Left lung (tissue), 10 donors: ENCODE data around the gene C2CD4C. TPM values are rescaled to one million over a fixed set of nuclear protein-coding genes. Genes with fewer than 3 reads are reported as not detected.
"Not testable (repeated sequence)": the region's sequence is repeated elsewhere in the genome, so short reads cannot be mapped to it uniquely, and the experiment has no call there.

Source experiments
- ATAC-seq: fragments of 200-7000 bp; cut with Tn5 transposase; one replicate; pipeline ENCODE4 v1.9.1; 2020; ENCODE audit warnings: moderate library complexity
- DNase-seq, 4 donors: peaks; one replicate each; pipeline ENCODE4 v3.0.0-alpha.2; 2013 to 2020
- H3K27ac ChIP-seq, 2 donors: fragments of 200-600 bp; sonication (generic) in 1 of 2; one replicate each; pipeline versions ENCODE4 v1.5.0 to v1.8.0; 2020 to 2021
- H3K27me3 ChIP-seq, 2 donors: fragments of 200-600 bp; sonication (generic) in 1 of 2; one replicate each; pipeline versions ENCODE4 v1.5.0 to v1.8.0; 2020 to 2021
- H3K36me3 ChIP-seq, 2 donors: fragments of 200-600 bp; sonication (generic) in 1 of 2; one replicate each; pipeline versions ENCODE4 v1.5.0 to v1.8.0; 2020 to 2021
- H3K4me1 ChIP-seq, 2 donors: fragments of 200-600 bp; one replicate each; pipeline ENCODE4 v1.8.0; 2021
- H3K4me3 ChIP-seq, 2 donors: fragments of 200-600 bp; sonication (generic) in 1 of 2; one replicate each; pipeline versions ENCODE4 v1.5.0 to v1.8.0; 2020 to 2021; ENCODE audit warnings: mild to moderate bottlenecking in 1 of 2
- H3K9me3 ChIP-seq, 2 donors: fragments of 200-600 bp; sonication (generic) in 1 of 2; one replicate each; pipeline versions ENCODE4 v1.5.0 to v1.8.0; 2020 to 2021
- CTCF ChIP-seq, 2 donors: fragments of 200-600 bp; sonication (generic) in 1 of 2; IDR thresholded peaks; one replicate each; pipeline versions ENCODE4 v1.5.0 to v1.8.0; 2021; ENCODE audit warnings: antibody characterized with exemption in 2 of 2
- intact Hi-C, 2 donors: fragments of 100-400 bp; cut with DNase I; formaldehyde crosslinking; loops; one replicate each; pipeline versions ENCODE4 v1.11.2 to v1.14.2; 2022
- polyA plus RNA-seq, 6 donors: library from polyadenylated mRNA; unstranded; fragments of 120-200 nt; gene quantifications; one replicate each; pipeline ENCODE4 v1.2.1, GENCODE V29; 2013; ENCODE audit not compliant: insufficient read length in 6 of 6
- total RNA-seq, 2 donors: library from RNA; stranded (reverse); fragmentation: NEBNext Ultra II Directional; extraction: Animal tissue kit (Norgen Biotek cat#: 25700); gene quantifications; one replicate each; pipeline ENCODE4 v1.2.1, GENCODE V29; 2021
- donor health status: DM: no; HTN: yes; CAD: no.
- donor health status: DM: no; HTN: no; CAD: no.

The C2CD4C gene
- total and polyA plus RNA-seq, 8 donors: 0.27 to 2.4 (median 0.86) TPM

- DNase-seq (no peak), ATAC-seq (no peak)
- no peaks in the 10 kb centered on the region for H3K36me3 ChIP-seq
- TF ChIP-seq CTCF (IDR thresholded peaks at IDR 0.05): no peak
- no peak overlapping the region for H3K27ac ChIP-seq
- H3K9me3 ChIP-seq: peaks cover 0 to 4% of the 10 kb centered on the region in 2 donors
- H3K27me3 ChIP-seq: peaks cover 6 to 47% of the 10 kb centered on the region in 2 donors
- H3K4me1 ChIP-seq: no peaks in the 10 kb centered on the region
- H3K4me3 ChIP-seq: no peak overlapping the region
- intact Hi-C loops: no loop called here
These were observed 20.3 kb downstream of the C2CD4C start for GRCh38 chr19:388691-389090.

GRCh38 chr19:387777-388176 is 21.2 kb downstream of the C2CD4C start:
- no peak overlapping the region for H3K4me3 ChIP-seq
- H3K4me1 ChIP-seq: no peaks in the 10 kb centered on the region
- peaks cover 15 to 56% of the 10 kb centered on the region in 2 donors for H3K27me3 ChIP-seq
- TF ChIP-seq CTCF (IDR thresholded peaks at IDR 0.05): no peak
- no peak overlapping the region for H3K27ac ChIP-seq
- no peak for DNase-seq
- intact Hi-C loops: no loop called here
- no peak for ATAC-seq
- H3K9me3 ChIP-seq: no peaks in the 10 kb centered on the region
- H3K36me3 ChIP-seq: no peaks in the 10 kb centered on the region

- H3K4me1 ChIP-seq, H3K36me3 ChIP-seq, ATAC-seq, H3K9me3 ChIP-seq, H3K27ac ChIP-seq, H3K4me3 ChIP-seq, intact Hi-C loops: not testable (repeated sequence)
- H3K27me3 ChIP-seq: peaks cover 18 to 58% of the 10 kb centered on the region in 2 donors
- DNase-seq: peak in 1 of 4 donors; percentile 43
These were observed 22.2 kb downstream of the C2CD4C start for GRCh38 chr19:386632-387301.

GRCh38 chr19:386189-386588 is 22.8 kb downstream of the C2CD4C start:
- H3K36me3 ChIP-seq, H3K4me1 ChIP-seq, ATAC-seq, H3K9me3 ChIP-seq, DNase-seq, intact Hi-C loops, H3K27ac ChIP-seq, H3K4me3 ChIP-seq: not testable (repeated sequence)
- peaks cover 18 to 58% of the 10 kb centered on the region in 2 donors for H3K27me3 ChIP-seq

GRCh38 chr19:384799-385169 is 24.2 kb downstream of the C2CD4C start:
- intact Hi-C loops: no loop called here

More at GRCh38 chr19:384799-385169, 24.2 kb downstream of the C2CD4C start:
- no peak for ATAC-seq
- no peaks in the 10 kb centered on the region for H3K36me3 ChIP-seq
- H3K27me3 ChIP-seq: peaks cover 18 to 58% of the 10 kb centered on the region in 2 donors
- H3K4me3 ChIP-seq: no peak overlapping the region
- H3K4me1 ChIP-seq: no peaks in the 10 kb centered on the region
- H3K9me3 ChIP-seq: no peaks in the 10 kb centered on the region
- no peak for TF ChIP-seq CTCF (IDR thresholded peaks at IDR 0.05)
- H3K27ac ChIP-seq: no peak overlapping the region
- no peak for DNase-seq
